Measurements from ENCODE around the gene ADAMTS18.

DNA sequence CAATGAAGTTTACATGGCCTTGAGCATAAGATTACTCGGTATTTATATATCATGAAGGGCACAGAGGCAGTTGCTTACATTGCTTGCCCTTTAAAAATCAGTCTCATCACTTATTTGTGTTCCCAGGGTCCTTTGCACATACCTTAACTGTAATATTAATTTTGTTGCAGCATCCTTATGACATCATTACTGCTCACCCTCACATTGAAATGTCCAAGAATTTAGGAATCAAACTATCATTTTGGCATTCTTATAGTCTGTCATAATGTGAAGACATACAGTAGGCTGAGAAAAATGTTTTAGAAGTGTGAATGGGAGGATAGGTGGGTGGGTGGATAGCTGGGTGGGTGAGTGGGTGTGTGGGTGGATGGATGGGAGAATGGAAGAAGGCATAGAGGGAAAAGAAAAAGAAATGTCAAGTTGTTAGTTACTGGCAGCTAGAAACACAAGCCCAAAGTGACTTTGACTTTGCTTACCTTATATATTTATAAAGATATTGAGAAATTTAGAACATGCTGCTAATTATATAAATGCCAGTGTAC lies 17.8 kb downstream of the ADAMTS18 start:
- no peak for TF ChIP-seq EZH2 (IDR thresholded peaks at IDR 0.05; ENCODE audit: borderline replicate concordance)
- TF ChIP-seq, protein P1, sequence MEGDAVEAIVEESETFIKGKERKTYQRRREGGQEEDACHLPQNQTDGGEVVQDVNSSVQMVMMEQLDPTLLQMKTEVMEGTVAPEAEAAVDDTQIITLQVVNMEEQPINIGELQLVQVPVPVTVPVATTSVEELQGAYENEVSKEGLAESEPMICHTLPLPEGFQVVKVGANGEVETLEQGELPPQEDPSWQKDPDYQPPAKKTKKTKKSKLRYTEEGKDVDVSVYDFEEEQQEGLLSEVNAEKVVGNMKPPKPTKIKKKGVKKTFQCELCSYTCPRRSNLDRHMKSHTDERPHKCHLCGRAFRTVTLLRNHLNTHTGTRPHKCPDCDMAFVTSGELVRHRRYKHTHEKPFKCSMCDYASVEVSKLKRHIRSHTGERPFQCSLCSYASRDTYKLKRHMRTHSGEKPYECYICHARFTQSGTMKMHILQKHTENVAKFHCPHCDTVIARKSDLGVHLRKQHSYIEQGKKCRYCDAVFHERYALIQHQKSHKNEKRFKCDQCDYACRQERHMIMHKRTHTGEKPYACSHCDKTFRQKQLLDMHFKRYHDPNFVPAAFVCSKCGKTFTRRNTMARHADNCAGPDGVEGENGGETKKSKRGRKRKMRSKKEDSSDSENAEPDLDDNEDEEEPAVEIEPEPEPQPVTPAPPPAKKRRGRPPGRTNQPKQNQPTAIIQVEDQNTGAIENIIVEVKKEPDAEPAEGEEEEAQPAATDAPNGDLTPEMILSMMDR (IDR thresholded peaks at IDR 0.05; ENCODE audit: poor library complexity), result no peak

All from hepatocyte (in vitro differentiated cells).